Measurements from ENCODE around the gene SPNS3.

Gene SPNS3

DNA sequence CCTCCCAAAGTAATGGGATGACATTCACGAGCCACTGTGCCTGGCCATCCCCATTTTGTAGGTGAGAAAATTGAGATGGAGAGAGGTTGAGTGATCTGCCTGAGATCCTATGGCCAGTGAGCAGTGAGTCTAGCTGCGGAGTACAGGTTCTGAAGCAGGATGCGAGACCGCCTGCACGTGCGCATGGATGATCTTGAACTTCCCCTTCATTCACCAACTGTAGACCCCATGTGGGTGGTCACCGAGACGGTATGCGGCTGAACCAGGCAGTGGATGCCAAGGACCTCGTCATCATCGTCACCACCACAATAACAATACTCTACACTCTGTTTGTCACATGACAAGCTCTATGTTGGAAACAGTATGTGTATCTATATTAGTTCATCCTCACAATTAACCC lies 6.2 kb upstream of the SPNS3 start:
- DNase-seq (ENCODE audit: low read depth in 2 of 2) = no peak

DNA sequence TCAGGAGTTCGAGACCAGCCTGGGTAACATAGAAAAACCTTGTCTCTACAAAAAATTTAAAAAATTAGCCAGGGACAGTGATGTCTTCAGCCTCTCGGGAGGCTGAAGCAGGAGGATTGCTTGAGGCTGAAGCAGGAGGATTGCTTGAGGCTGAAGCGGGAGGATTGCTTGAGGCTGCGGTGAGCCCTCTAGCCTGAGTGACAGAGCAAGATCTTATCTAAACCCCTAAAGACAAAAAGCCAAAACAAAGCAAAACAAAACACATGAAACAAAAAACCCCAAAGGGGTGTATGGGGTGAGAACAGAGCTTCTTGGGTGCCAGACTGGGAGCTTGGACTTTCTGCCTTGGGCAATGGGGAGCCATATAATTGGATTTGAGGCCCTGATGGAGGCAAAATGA lies 2.6 kb downstream of the SPNS3 start:
- DNase-seq (ENCODE audit: low read depth in 2 of 2) = no peak

DNA sequence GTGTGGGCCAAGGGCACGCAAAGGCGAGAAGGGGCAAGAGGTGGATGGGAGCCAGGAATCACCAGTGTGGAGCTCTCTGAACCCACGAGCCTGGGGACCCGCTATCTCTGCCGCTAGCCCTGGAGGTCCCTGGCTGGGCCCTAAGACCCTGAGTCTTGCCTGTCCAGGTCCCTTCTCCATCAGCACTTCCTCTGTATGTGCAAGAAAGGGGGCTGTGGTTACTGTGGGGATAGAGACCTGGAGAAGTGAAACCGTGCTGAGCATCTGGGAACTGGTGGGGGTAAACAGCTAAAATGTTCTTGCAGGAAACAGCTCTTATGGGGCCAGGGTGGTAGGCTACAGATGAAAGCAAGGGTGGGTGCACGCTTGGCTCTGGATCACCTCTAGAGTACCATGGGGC lies 3.1 kb downstream of the SPNS3 start:
- DNase-seq (ENCODE audit: low read depth in 2 of 2) = no peak

DNA sequence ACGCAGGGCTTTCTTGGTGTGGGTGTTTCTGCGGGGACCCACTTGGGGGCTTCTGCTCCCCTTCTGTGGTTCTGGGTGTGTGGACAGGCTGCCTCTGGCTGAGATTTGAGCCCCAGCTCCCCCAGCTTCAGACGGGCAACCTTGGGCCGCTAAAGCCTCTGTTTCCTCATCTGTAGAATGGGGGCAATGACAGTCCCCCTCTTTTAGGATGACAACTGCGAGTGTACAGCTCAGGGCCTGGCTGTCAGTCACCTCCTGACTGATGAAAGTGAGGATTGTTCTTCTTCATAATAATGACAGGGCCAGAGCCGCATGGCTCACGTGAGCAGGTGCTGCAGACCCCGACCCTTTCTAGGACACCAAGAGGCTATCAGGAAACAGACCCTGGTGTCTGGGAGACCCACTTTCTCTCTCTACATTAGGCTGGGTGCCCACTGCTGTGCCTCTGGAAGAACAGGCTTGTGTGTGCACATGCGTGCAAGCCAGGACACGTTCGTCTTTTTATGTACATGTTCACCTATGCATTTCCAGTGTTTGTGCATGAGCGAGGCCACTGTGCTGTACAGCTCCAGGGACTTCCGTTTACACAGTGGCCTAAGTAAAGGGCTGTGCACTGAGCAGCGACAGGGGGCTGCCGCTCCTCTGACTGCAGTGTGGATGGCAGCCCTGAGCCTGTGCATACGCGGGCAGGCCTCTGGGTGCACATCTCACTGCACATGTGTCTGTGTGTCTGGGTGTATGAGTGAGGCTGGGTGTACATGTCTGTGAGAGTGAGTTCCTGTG lies 4.6 kb downstream of the SPNS3 start:
- DNase-seq (ENCODE audit: low read depth in 2 of 2) = no peak

DNA sequence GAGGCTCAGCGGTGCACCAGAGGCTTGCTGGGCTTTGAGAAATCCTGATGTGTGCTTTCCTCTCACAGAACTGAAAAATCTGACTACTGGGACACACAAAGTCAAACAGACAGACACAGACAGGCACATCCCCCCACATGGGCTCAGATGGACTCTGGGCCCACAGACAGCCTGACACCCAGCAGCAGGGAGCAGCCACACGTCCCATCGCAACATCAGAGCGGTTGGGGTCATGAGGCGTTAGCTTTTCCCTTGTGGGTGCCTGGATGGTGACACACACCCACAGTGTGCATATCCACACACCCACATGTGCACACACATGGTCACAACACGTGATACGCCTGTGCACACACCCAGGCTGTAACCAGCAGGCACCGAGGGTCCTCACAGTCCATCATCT lies 6.3 kb downstream of the SPNS3 start:
- no peak for DNase-seq (ENCODE audit: low read depth in 2 of 2)

DNA sequence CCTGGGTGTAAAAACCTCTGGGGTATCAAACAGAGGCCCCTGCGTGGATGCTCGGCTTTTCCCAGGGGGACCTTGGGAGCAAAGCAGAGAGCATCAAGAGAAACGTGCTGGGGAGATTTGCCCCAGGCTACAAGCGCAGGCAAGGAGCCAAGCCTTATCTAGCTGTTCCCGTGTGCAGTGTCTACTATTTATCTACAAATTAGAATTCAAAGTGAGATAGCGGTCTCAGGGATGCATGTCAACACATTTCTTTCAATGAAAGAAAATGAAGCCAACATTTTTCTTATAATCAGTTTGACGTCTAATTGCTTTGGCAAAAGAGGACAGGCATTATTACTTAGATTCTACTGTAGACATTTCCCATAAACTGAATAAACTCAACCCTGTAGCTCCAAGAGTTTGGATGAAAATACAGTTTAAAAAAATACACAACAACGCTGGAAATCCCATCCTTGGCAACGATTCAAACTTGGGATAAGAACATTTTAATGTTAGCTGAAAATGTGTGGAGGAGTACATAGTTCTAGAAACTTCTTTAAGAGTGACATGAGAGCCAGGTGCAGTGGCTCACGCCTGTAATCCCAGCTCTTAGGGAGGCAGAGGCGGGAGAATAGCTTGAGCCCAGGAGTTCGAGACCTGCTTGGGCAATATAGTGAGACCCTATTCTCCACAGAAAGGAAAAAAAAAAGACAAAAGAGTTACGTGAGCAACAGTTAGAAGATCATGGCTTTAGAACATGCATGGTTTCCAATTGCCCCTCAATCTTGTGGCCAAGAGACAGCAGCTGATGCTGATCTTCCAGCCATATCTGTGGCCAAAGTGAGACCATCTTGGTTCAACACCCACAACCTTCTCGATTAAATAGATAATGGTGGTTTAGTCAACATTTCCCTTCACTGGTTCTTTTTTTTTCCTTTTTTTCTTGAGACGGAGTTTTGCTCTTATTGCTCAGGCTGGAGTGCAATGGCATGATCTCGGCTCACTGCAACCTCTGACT lies 7.2 kb downstream of the SPNS3 start:
- DNase-seq (ENCODE audit: low read depth in 2 of 2) = no peak

DNA sequence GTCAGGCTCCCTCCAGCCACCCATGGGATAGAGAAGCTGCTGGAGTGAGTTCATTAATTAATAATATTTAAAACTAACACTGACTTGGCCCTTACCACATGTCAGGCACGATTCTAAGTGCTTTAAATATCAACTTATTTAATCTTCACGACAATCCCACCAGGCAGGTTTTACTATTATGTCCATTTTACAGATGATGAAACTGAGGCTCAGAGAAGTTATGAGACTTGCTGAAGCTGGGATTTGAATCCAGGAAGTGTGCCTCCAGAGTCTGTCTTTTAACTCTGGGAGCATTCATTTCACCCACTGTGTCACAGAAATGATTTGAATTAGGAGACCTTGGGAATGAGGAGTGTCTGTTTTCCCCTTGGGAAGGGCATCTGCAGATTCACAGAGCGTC lies 8.8 kb downstream of the SPNS3 start:
- DNase-seq (ENCODE audit: low read depth in 2 of 2) = no peak

DNA sequence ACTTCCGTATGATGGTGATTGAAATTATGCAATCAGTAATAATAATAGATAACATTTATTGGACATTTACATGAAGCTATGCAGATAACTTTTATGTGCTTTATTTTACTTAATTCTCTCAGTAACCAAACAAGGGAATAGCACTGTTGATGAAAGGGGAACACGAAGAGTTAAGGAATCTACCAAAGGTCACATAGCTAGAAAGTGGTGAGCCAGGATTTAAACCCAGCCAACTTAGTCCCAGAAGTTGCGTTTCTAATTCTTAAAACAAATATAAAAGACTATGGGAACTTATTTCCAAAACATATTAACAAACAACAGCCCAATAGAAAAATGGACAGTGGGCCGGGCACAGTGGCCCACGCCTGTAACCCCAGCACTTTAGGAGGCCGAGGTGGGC lies 9.7 kb downstream of the SPNS3 start:
- DNase-seq (ENCODE audit: low read depth in 2 of 2) = no peak

DNA sequence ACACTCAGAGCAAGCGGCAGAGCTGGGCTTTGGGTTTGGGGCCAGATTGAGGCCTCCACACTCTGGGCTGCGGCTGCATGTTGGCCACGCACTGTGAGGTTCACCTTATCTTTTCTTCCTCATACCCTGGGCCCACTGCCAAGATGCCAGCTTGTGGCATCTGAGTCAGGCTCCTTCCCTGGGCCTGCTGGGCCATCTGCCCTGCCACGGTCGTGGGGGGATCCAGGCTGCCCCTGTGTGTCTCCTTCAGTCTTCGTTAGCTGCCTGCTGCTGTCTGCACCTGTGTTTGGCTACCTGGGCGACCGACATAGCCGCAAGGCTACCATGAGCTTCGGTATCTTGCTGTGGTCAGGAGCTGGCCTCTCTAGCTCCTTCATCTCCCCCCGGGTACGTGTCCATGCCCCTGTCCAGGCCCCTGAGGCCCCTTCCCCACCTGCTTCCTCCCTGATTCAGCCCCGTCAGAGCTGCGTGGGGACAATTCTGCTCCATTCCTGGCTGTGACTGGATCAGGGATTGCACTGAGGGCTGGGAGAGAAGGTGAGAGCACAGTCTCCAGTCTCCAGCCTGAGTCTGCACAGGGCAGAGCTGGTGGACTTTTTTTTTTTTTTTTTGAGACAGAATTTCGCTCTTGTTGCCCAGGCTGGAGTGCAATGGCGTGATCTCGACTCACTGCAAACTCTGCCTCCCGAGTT lies 11.2 kb downstream of the SPNS3 start:
- DNase-seq (ENCODE audit: low read depth in 2 of 2) = no peak

DNA sequence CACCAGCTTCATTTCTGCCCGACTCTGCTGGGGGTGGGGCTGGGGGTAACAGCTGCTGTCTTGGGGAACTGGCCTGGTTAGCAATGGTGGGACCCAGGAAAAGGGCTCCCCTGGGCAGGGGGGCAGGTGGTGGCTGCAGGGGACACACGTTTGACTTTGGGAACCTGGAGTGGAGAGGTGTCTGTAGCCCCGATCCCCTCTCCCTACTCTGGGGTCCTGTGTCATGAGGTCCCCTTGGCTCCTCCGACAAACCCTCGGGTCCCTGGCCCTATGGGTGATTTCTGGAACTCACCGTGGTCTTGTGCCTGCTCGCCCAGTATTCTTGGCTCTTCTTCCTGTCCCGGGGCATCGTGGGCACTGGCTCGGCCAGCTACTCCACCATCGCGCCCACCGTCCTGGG lies 12.0 kb downstream of the SPNS3 start:
- DNase-seq (ENCODE audit: low read depth in 2 of 2) = no peak

DNA sequence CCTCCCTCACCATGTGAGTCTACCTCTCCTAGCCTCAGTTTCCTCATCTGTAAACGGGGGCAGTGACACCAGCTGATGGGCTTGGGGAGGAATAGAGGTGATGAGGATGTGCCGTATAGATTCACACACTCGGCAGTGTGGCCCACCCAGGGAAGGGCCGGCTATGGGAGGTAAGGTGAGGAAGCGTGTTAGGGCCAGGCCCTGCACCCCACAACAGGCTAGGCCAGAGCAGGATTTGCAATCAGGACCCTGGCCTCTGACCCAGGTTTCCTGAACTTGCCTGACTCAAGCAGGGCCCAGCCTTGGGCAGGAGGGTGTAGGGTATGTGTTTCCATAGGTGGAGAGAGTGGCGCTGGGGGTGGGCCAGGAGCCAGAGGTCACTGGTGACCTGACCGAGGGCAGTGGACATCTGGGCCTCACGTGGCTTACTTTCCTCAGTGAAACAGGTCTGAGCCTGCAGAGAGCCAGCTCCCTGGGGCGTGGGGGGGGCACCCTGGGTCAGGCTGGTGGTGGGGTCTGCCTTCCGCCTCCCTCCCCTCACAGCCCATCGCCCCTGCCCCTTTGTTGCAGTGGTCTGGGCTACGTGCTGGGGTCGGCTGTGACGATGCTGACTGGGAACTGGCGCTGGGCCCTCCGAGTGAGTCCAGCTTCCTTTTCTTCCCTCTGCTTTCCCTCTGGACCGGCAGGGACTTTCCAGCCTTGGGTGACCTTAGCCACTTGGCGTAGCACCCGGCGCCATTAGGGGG lies 12.8 kb downstream of the SPNS3 start:
- no peak for DNase-seq (ENCODE audit: low read depth in 2 of 2)

DNA sequence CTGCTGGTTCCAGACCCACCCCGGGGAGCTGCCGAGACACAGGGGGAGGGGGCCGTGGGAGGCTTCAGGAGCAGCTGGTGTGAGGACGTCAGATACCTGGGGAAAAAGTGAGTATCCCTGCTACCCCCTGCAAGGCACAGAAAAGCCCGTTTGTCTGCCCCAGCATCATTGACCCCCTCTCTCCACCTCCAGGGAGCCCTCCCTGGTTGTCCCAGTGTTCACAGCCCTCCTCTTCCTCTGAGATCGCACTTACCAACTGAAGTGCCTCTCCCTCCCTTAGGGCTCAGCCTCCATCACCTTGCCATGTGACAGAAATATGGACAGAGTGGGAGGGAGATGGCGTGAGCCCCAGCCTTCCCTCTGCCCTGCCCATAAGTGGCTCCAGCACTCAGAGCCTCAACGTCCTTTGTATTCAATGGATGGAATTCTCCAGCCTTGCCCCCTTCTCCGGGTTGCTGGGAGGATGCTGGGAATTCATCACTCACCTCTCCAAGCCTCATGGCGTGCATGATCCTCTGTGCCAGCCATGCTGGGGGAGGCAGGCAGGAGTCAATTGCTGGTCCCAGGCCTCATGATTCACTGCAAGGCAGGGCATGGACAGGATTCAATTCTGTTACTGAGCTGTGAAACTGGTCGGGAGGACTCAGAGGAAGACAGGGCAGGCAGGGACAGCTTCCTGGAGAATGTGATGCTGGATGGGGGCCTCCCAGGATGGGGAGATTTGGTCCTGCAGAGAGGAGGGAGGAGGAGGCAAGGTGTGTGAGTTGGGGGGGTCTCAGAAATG lies 14.6 kb downstream of the SPNS3 start:
- DNase-seq (ENCODE audit: low read depth in 2 of 2) = no peak

DNA sequence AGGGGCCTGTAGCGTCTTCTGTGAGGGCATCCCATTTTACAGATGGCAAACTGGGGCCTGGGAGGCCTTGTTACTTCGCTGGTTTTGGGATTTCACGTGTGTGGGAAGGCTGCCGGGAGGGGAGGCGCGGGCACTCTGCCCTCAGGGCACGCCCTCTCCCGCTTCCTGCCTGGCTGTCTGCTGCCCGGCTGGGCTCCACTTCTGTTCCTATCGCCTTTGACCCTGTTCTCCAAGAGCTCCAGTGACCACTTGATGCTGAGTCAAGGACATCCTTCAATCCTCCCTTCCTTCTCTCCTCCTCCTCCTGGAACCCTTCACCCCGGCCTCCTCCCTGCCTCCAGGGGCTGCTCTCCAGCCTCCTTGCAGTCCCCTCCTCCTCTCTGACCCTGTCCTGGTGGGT lies 16.0 kb downstream of the SPNS3 start:
- DNase-seq (ENCODE audit: low read depth in 2 of 2) = no peak

DNA sequence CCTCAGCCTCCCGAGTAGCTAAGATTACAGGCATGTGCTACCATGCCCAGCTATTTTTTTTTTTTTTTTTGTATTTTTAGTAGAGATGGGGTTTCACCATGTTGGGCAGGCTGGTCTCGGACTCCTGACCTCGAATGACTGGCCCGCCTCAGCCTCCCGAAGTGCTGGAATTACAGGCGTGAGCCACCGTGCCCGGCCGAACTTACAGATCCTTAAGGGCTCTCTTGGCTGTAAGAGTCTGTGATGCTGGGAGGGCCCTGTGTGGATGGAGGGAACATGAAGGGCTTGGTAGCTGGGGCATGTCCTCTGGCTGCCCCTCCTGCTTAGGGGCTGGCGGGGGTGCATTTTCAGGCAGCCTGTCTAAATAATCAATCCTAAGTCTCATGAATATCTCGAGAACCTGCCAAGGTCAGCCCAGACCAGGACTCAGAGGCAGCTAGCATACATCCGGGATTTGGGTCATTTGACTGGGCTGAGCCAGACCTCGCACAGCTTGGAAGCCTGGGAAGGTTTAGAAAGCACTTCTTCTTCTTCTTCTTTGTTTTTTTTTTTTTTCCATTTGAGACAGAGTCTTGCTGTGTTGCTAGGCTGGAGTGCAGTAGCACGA lies 17.1 kb downstream of the SPNS3 start:
- no peak for DNase-seq (ENCODE audit: low read depth in 2 of 2)

DNA sequence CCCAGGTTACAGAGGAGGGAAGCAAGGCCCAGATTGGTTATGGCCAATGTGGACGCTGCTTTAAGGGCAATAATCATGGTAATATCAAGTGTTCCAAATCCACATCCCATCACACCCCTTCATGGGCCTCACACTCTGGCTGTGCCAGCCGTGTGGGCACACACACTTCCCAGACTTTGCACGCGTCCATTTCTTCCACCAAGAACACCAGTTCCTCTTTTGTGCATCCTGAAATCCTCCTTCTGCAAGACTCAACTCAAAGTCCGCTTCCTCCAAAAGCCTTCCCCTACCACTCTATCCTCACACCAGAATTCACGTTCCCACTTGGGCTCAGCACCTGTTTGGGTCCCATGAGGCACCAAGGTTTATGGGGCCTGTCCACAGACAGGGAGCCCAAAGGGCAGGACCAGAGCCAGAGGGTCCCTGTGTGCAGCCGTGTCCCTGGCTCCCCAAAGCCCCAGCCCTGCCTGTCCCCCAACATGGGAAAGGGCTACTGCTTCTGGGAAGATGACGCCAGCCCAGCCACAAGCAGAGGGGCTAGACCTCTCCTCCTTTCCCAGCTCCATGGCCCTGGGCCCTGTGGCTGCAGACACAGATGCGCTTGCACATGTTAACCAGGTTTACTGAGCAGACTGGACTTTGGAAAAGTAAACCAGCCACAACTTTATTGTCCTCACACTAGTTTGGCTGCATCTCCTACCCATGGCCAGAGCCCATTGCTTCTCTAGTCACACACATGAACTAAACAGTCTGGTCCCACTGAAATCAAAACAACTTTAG lies 20.3 kb downstream of the SPNS3 start:
- no peak for DNase-seq (ENCODE audit: low read depth in 2 of 2)

DNA sequence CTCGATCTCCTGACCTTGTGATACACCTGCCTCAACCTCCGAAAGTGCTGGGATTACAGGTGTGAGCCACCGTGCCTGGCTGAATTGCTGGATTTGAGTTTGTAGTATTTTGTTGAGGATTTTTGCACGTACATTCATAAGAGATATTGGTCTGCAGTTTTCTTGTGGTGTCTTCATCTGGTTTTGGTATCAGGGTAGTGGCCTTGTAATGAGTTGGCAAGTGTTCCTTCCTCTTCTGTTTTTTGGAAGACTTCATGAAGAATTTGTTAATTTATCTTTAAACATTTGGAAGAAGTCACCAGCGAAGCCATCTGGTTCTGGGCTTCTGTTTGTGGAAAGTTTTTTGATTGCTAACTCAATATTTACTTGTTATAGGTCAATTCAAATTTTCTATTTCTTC lies 26.9 kb downstream of the SPNS3 start:
- no peak for DNase-seq (ENCODE audit: low read depth in 2 of 2)

DNA sequence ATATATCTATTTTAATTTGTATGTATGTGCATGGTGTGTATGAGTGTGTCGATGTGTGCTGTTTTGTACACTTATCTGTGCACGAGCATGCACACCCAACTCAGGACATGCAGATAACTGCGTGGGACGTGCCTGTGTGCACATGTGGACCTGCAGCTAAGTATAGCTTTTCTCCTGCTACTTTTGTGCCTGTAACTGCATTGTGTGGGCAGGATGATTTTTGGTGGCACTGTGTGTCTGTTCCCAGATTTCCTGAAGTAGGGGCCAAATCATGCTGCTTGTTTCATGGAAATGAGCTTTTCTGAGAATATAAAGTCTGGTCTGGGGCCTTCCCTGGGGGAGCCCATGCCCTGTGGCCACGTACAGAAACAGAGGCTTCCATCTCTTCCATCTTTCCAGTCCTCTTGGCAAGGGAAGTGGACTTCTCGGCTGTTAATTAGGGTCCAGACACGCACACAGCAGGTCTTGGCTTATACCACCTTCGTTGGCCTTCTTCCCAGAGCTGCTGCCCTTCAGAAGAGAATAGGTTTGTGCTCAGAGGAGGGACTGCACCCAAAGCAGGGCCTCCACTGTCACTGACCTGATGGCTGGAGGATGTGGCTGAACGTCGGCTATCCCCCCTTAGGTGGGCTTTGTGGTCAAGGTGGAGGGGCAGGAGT lies 30.2 kb downstream of the SPNS3 start:
- DNase-seq (ENCODE audit: low read depth in 2 of 2) = no peak

DNA sequence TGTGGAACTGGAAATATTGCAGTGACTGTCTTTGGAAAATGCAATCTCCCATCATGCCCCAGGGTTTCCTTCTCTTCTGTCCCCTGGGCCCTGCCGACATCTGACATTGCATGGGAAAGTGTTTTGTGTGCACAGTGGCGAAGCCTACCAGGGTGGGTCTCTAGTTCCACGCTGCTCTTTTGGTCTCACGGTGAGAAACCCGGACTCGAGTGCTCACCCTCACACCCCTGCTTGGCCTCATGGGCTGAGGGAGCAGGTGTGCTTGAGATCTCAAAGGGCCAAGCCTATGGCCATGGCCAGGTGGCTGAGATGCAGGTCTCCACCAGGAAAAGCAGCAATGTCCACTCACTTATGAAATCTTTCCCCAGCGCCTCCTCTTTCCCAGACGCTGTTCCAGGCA lies 32.0 kb downstream of the SPNS3 start:
- DNase-seq (ENCODE audit: low read depth in 2 of 2) = no peak

DNA sequence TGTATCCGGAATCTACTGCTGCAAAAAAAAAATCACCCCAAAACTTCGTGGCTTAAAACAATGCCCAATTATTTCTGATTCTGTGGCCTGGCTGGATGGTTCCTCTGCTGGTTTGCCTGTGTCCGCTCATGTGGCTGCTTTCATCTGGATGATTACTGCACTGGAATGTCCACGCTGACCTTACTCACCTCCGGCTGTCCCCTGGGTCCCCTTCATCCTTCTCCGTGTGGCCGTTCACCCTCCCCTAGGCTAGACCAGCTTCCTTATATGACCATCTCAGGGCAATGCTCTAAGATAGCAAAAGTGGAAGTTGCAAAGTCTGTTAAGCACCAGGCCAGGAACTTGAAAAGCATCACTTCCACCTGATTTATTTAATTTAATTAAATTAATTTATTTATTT lies 33.5 kb downstream of the SPNS3 start:
- no peak for DNase-seq (ENCODE audit: low read depth in 2 of 2)

Data from stimulated activated CD4-positive, alpha-beta T cell treated with anti-CD3 and anti-CD28 coated beads, Interleukin-1b, Interleukin-23, amount 100 ng/mL, for 1 hour (primary cell).